GM12878 (cell line): ENCODE data around the gene PTPN18. TPM values are rescaled to one million over a fixed set of nuclear protein-coding genes. Genes with fewer than 3 reads are reported as not detected.

ENCODE experiments used
- ATAC-seq: fragments of 200-7000 bp; cut with Tn5 transposase; 3 replicates; pipeline ENCODE4 v1.9.1; 2020; ENCODE audit warnings: mild to moderate bottlenecking, moderate library complexity
- BruUV-seq: library from RNA; stranded (reverse); fragments of 400-500 nt; replicated peaks from 2 replicates; lab custom pipeline; 2021; lab: Mats Ljungman, UMichigan
- CTCF ChIA-PET: fragments of 300-600 bp; sonication (Branson Sonifier 250); formaldehyde crosslinking; extraction: SDS; loops from one replicate; lab custom pipeline; 2021; ENCODE audit warnings: inconsistent platforms; lab: Yijun Ruan, JAX
- POLR2A ChIA-PET: fragments of 350-600 bp; formaldehyde crosslinking; extraction: SDS; loops from one replicate; lab custom pipeline; 2021; ENCODE audit warnings: inconsistent platforms; lab: Charles Lee
- RAD21 ChIA-PET: fragments of 300-600 bp; sonication (Branson Sonifier 250); formaldehyde crosslinking; loops from one replicate; lab custom pipeline; 2023; ENCODE audit warnings: antibody characterized with exemption; ENCODE audit not compliant: unreplicated experiment; lab: Charles Lee
- SMC1A ChIA-PET: fragments of 300-600 bp; sonication (Branson Sonifier 250); formaldehyde crosslinking; loops from one replicate; lab custom pipeline; 2023; ENCODE audit not compliant: unreplicated experiment, uncharacterized antibody; lab: Charles Lee
- DNase-seq: peaks from one replicate; pipeline ENCODE4 v3.0.0-alpha.2; 2011; ENCODE audit warnings: low read depth, low spot score
- FAIRE-seq: peaks from 3 replicates; lab custom pipeline; 2011; peaks lifted over from hg19 to GRCh38; lab: Jason Lieb, UNC
- H2AFZ ChIP-seq: 2 replicates; pipeline ENCODE4 v1.6.0; 2011; ENCODE audit warnings: low read depth, low read length, control low read depth; ENCODE audit not compliant: control insufficient read depth
- H3K27ac ChIP-seq: 2 replicates; pipeline ENCODE4 v1.5.1; 2011; ENCODE audit warnings: control low read depth; ENCODE audit not compliant: control insufficient read depth, insufficient read depth
- H3K27me3 ChIP-seq, 2 experiments: replicated peaks in 1 of 2; 2 replicates each; pipeline versions ENCODE4 v1.6.0 to v1.6.1; 2011; ENCODE audit warnings: low read length in 1 of 2; ENCODE audit not compliant: control insufficient read depth in 2 of 2, insufficient read depth in 2 of 2
- H3K36me3 ChIP-seq, 2 experiments: 2 replicates each; pipeline ENCODE4 v1.5.1; 2011; ENCODE audit warnings: low read length in 1 of 2; ENCODE audit not compliant: control insufficient read depth in 2 of 2, insufficient read depth in 2 of 2
- H3K4me1 ChIP-seq: 2 replicates; pipeline ENCODE4 v1.6.1; 2011; ENCODE audit warnings: mild to moderate bottlenecking, low read length, moderate library complexity, mixed read lengths; ENCODE audit not compliant: control insufficient read depth, insufficient read depth
- H3K4me2 ChIP-seq: 2 replicates; pipeline ENCODE4 v1.6.0; 2011; ENCODE audit warnings: control low read depth; ENCODE audit not compliant: control insufficient read depth, insufficient read depth
- H3K4me3 ChIP-seq: fragments of 200-600 bp; sonication (generic); 2 replicates; pipeline ENCODE4 v1.5.1; 2016
- H3K79me2 ChIP-seq: 2 replicates; pipeline ENCODE4 v1.6.0; 2011; ENCODE audit warnings: low read length; ENCODE audit not compliant: control insufficient read depth, insufficient read depth
- H3K9ac ChIP-seq: 2 replicates; pipeline ENCODE4 v1.8.0; 2011; ENCODE audit warnings: low read length, control low read depth, mixed read lengths; ENCODE audit not compliant: control insufficient read depth, insufficient read depth
- H3K9me3 ChIP-seq: replicated peaks from 3 replicates; pipeline ENCODE4 v1.5.1; 2011; ENCODE audit warnings: mild to moderate bottlenecking, low read length; ENCODE audit not compliant: control insufficient read depth, insufficient read depth
- H4K20me1 ChIP-seq: 2 replicates; pipeline ENCODE4 v1.6.0; 2011; ENCODE audit not compliant: control insufficient read depth, insufficient read depth
- ATF2 ChIP-seq: IDR thresholded peaks from 2 replicates; pipeline ENCODE4 v1.6.1; 2012; ENCODE audit warnings: low read length, inconsistent platforms
- GATAD2B ChIP-seq: fragments of 450-650 bp; conservative IDR thresholded peaks from 2 replicates; pipeline ENCODE4 v1.6.1; 2017; ENCODE audit warnings: low read depth, mild to moderate bottlenecking, moderate library complexity
- LARP7 ChIP-seq: fragments of 450-650 bp; IDR thresholded peaks from 2 replicates; pipeline ENCODE4 v1.6.1; 2017; ENCODE audit warnings: mild to moderate bottlenecking
- MYC ChIP-seq: IDR thresholded peaks from 2 replicates; pipeline ENCODE4 v1.6.1; 2011; ENCODE audit warnings: mild to moderate bottlenecking, low read length, moderate library complexity, inconsistent platforms; ENCODE audit not compliant: insufficient read depth, insufficient replicate concordance, insufficient read length, severe bottlenecking
- PAX5 ChIP-seq: IDR thresholded peaks from 2 replicates; pipeline ENCODE4 v1.6.1; 2011; ENCODE audit warnings: low read depth, low read length, borderline replicate concordance
- ZNF24 ChIP-seq: fragments of 450-650 bp; IDR thresholded peaks from 2 replicates; pipeline ENCODE4 v1.6.1; 2017; ENCODE audit warnings: antibody characterized with exemption, mild to moderate bottlenecking
- WGBS: methylation state at CpG from one replicate; pipeline ENCODE4 v1.1.6; 2016; ENCODE audit warnings: low lambda C conversion rate; ENCODE audit not compliant: insufficient replicate concordance, insufficient coverage; ENCODE audit errors: missing lambda C conversion rate; 5-methylcytosine and 5-hydroxymethylcytosine counted together
- in situ Hi-C: fragments of 300-500 bp; cut with MboI; formaldehyde crosslinking; loops from 9 replicates; pipeline ENCODE4 v1.14.3; 2018; ENCODE audit warnings: mixed read lengths
- intact Hi-C: fragments of 100-400 bp; cut with micrococcal nuclease; formaldehyde crosslinking; loops from one replicate; pipeline ENCODE4 v1.14.2; 2022; ENCODE audit not compliant: unreplicated experiment
- polyA plus RNA-seq, 11 experiments: library from polyadenylated mRNA; depleted of rRNA in 4 of 11; unstranded in 6 of 11; stranded (reverse) in 5 of 11; fragments of >200 nt; fragmentation: Nextera tagmentation in 4 of 11; fragmentation: Illumina TruSeq in 1 of 11; extraction: Ambion mirVana in 4 of 11; extraction: Trizol in 1 of 11; gene quantifications; 1 replicate in 1 of 11; 2 replicates in 10 of 11; pipeline versions ENCODE4 v1.2.1 to v1.2.3, GENCODE V29; 2011 to 2016; ENCODE audit warnings: inconsistent platforms in 2 of 11, missing spikeins in 2 of 11, low read depth in 1 of 11
- total RNA-seq, 4 experiments: library from RNA; depleted of rRNA in 3 of 4; stranded (reverse); fragments of >200 nt in 3 of 4; fragmentation: Illumina TruSeq in 1 of 4; extraction: Trizol in 1 of 4; gene quantifications; 2 replicates each; pipeline versions ENCODE4 v1.2.1 to v1.2.3, GENCODE V29; 2013 to 2021

PTPN18 gene
- total and polyA plus RNA-seq, 10 of the 15 experiments (the other 5 are each of a cell fraction or from before 2014, with no cell fraction given): 14.8 to 89.9 (median 43.4) TPM

GRCh38 chr2:130336150-130336876 lies 19.5 kb upstream of the PTPN18 start:
- H3K27me3 ChIP-seq: no peaks in the 10 kb centered on the region
- in situ Hi-C loops: loop anchor here (5.0 to 25.0 kb wide), 4 partner anchors 154 to 1476 kb away; partner anchors contain the start of genes MZT2B and SMPD4
- DNase-seq (no peak), ATAC-seq (no peak), FAIRE-seq (no peak)
- CTCF ChIA-PET: interaction anchor here (1.0 to 9.8 kb wide), 5 partner anchors 37 to 1337 kb away, joined by 3 to 74 read pairs (median 4); partner anchors contain the start of genes MZT2B and SMPD4
- H2AFZ ChIP-seq: no peak overlapping the region
- H3K4me2 ChIP-seq: peak overlapping the region; percentile 53; the same call in 1 of the 2 replicates
- SMC1A ChIA-PET: interaction anchor here (0.7 to 1.4 kb wide), 8 partner anchors 10 to 1336 kb away, joined by 3 to 8 read pairs (median 3); no protein-coding TSS in a partner anchor
- intact Hi-C loops: loop anchor here (2.0 to 10.0 kb wide), 3 partner anchors 312 to 1808 kb away; no protein-coding TSS in a partner anchor
- RAD21 ChIA-PET: interaction anchor here (1.0 to 1.9 kb wide), 2 partner anchors 37 to 1338 kb away, joined by 3 to 7 read pairs; no protein-coding TSS in a partner anchor
- no peaks in the 10 kb centered on the region for H4K20me1 ChIP-seq
- no peaks in the 10 kb centered on the region for H3K79me2 ChIP-seq
- 88% methylated on average over 13 of the region's 13 CpGs for WGBS
- H3K4me3 ChIP-seq: no peak overlapping the region
- no peak overlapping the region for H3K9ac ChIP-seq
- no TSS peak for BruUV-seq
- H3K27ac ChIP-seq: no peak overlapping the region
- H3K4me1 ChIP-seq: 0 out of 2 replicates have a peak, but pooled peaks cover 6% of the 10 kb centered on the region
- peak; percentile 68; the same call in 1 of the 2 replicates for TF ChIP-seq ZNF24
- no peak for TF ChIP-seq MYC
- no peak for TF ChIP-seq ATF2
- no peak for TF ChIP-seq GATAD2B
- no peak for TF ChIP-seq LARP7
- TF ChIP-seq PAX5: peak; percentile 46; the same call in 1 of the 2 replicates
- TF ChIP-seq, all 136 proteins: peak for 2
- POLR2A ChIA-PET: interaction anchor here (0.5 to 0.6 kb wide), 2 partner anchors 15 to 41 kb away, joined by 4 to 7 read pairs; no protein-coding TSS in a partner anchor
- Histone ChIP-seq H3K9me3 (no peaks in the 10 kb centered on the region; the same call in 2 of the 3 replicates), H3K36me3 (peaks cover 0 to 1% of the 10 kb centered on the region in 2 experiments; a peak in 2 of 4 replicates)
